ENCODE measurements around the gene SLC51B. TPM values are rescaled to one million over a fixed set of nuclear protein-coding genes. Genes with fewer than 3 reads are reported as not detected.
A peak's percentile ranks its signal among the peaks of the same experiment; 100 is the strongest.
"Not testable (repeated sequence)": the region's sequence is repeated elsewhere in the genome, so short reads cannot be mapped to it uniquely, and the experiment has no call there.

SLC51B gene
- total RNA-seq, 2 donors from 2014 or later: not detected

DNA sequence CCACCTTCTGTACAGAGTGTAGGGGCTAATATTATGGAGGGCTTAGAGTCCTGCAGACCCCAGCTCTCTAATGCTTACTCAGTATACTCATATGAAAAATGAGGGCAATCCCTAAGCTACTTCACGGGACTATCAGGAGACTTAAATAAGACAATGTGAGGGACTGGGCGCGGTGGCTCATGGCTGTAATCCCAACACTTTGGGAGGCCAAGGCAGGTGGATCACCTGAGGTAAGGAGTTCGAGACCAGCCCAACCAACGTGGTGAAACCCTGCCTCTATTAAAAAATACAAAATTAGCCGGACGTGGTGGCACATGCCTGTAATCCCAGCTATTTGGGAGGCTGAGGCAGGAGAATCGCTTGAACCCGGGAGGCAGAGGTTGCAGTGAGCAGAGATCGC, 54.6 kb downstream of the SLC51B start:
- not testable (repeated sequence) for H3K36me3 Mint-ChIP-seq; H3K9me3 Mint-ChIP-seq; H3K27ac Mint-ChIP-seq; ATAC-seq; DNase-seq (ENCODE audit: low spot score in 2 of 2)

DNA sequence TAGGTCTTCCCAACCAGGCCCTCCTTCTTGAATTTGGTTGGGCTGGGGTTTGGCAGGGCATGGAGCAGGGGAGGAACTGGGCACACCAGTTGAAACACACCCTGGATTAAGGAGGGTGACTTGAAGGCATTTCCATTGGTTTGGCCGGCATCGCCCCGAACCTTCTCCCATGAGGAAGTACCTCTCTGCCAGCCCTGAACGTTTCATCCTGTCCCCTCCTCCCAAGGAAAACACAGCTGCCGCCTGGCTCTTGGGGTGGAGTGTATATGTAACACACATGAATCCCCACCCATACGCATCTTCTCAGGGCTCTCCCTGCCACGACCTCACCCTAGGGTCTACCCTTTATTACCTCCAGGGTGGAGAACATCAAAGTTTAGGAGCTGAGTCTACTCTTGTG, 55.3 kb downstream of the SLC51B start:
- DNase-seq (ENCODE audit: low spot score in 2 of 2) (peak in 1 of 2 donors; percentile 28), ATAC-seq (no peak)
- Mint-ChIP-seq H3K9me3 (no peaks in the 10 kb centered on the region), H3K36me3 (peaks cover 0 to 7% of the 10 kb centered on the region in 2 donors), H3K27ac (peak overlapping the region in 1 of 2 donors; percentile 82)

- peak in 1 of 2 donors; percentile 38 for ATAC-seq
- H3K9me3 Mint-ChIP-seq: no peaks in the 10 kb centered on the region
- peak; percentile 40 to 75 for DNase-seq (ENCODE audit: low spot score in 2 of 2)
- H3K27ac Mint-ChIP-seq: peak overlapping the region in 1 of 2 donors; percentile 6
- H3K36me3 Mint-ChIP-seq: peaks cover 0 to 7% of the 10 kb centered on the region in 2 donors
Measured at GRCh38 chr15:65101411-65101890, 56.3 kb downstream of the SLC51B start.

- H3K27ac Mint-ChIP-seq: peak overlapping the region in 1 of 2 donors; percentile 6
- DNase-seq (ENCODE audit: low spot score in 2 of 2) (peak in 1 of 2 donors; percentile 44), ATAC-seq (no peak)
- H3K9me3 Mint-ChIP-seq: no peaks in the 10 kb centered on the region
- H3K36me3 Mint-ChIP-seq: peaks cover 0 to 7% of the 10 kb centered on the region in 2 donors
Measured at GRCh38 chr15:65101891-65102708, 56.9 kb downstream of the SLC51B start.

DNA sequence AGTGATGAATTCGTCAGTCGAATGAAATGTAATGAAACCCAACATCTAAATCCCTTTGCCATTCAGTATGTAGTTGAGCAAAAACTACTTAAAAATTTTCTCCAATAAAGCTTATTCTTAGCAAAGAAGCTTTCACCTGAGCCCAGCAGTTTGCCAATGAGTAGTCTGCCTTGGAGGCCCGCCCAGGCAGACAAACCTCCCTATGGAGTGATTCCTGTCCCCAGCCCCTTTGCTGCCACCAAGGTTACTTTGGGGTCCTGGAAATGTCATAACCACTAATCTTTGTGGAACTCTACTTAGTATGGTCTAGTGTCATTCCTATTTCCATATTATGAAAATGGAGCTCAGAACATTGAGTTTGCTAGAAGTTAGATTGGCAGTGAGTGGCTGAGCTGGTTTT, 57.7 kb downstream of the SLC51B start:
- H3K36me3 Mint-ChIP-seq: peaks cover 0 to 7% of the 10 kb centered on the region in 2 donors
- ATAC-seq: no peak
- no peak for DNase-seq (ENCODE audit: low spot score in 2 of 2)
- H3K27ac Mint-ChIP-seq: peak overlapping the region in 1 of 2 donors; percentile 4
- no peaks in the 10 kb centered on the region for H3K9me3 Mint-ChIP-seq

Other genes starting within 250 kb of the SLC51B start
- gene PIF1, start 219.7 kb upstream of the SLC51B start, total RNA-seq: 10 to 100 TPM; 47.5 to 56.0 TPM
- gene PLEKHO2, start 203.5 kb upstream of the SLC51B start, total RNA-seq: 10 to 100 TPM; 13.7 to 16.1 TPM
- gene ANKDD1A, start 133.5 kb upstream of the SLC51B start, total RNA-seq: 1 to 10 TPM; 3.8 to 8.9 TPM
- 10 to 100 TPM; 67.1 to 90.4 TPM for gene SPG21, start 55.5 kb upstream of the SLC51B start, total RNA-seq
- gene MTFMT, start 15.7 kb upstream of the SLC51B start, total RNA-seq: 10 to 100 TPM; 15.7 to 17.3 TPM
- gene RASL12, start 22.6 kb downstream of the SLC51B start, total RNA-seq: not detected
- not detected for gene KBTBD13, start 31.4 kb downstream of the SLC51B start, total RNA-seq
- 1 to 10 TPM; 2.2 to 4.8 TPM for gene UBAP1L, start 69.8 kb downstream of the SLC51B start, total RNA-seq
- 10 to 100 TPM; 34.2 to 36.6 TPM for gene PDCD7, start 88.4 kb downstream of the SLC51B start, total RNA-seq
- gene CLPX, start 140.0 kb downstream of the SLC51B start, total RNA-seq: 10 to 100 TPM; 66.6 to 84.1 TPM
- under 1 TPM in 1 of 2 donors, not detected in 1; 0.04 TPM for gene CILP, start 166.1 kb downstream of the SLC51B start, total RNA-seq
- gene PARP16, start 241.5 kb downstream of the SLC51B start, total RNA-seq: 10 to 100 TPM; 12.1 to 24.7 TPM